ENCODE results near the gene EBP.
A peak's percentile ranks its signal among the peaks of the same experiment; 100 is the strongest.

The EBP gene

DNA sequence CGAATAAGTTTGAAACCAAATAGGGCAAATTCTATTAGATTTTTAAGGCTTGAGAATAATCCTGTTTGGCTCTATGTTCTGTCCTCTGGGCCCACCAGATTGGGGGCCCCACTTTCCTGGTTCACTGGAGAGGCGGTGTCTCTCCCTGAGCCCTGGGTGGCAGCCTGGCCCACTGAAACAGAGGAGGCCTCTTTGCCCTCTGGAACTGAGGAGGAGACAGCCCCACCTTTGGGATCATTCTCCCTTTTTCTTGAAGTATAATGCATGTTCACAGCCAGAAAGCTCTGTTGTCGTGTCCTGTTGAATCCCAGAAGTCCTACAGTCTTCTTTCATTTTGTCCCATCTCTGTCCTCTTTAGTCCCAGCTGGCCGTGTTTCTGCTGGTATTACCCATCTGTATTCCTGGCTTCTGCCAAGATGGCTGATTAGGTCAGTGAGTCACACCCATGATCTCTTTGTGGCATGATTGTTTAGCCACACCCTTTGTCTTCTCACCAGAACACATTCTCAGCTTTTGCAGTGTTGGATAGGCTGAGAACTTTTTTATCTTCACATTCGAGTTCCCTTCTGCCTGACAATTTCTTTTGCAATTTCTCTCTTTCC, 9.9 kb downstream of the EBP start:
- TF ChIP-seq, protein P1, sequence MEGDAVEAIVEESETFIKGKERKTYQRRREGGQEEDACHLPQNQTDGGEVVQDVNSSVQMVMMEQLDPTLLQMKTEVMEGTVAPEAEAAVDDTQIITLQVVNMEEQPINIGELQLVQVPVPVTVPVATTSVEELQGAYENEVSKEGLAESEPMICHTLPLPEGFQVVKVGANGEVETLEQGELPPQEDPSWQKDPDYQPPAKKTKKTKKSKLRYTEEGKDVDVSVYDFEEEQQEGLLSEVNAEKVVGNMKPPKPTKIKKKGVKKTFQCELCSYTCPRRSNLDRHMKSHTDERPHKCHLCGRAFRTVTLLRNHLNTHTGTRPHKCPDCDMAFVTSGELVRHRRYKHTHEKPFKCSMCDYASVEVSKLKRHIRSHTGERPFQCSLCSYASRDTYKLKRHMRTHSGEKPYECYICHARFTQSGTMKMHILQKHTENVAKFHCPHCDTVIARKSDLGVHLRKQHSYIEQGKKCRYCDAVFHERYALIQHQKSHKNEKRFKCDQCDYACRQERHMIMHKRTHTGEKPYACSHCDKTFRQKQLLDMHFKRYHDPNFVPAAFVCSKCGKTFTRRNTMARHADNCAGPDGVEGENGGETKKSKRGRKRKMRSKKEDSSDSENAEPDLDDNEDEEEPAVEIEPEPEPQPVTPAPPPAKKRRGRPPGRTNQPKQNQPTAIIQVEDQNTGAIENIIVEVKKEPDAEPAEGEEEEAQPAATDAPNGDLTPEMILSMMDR (IDR thresholded peaks at IDR 0.05; ENCODE audit: low read depth, low read length, missing control alignments) = no peak
- H3K4me3 ChIP-seq (ENCODE audit: low read depth, low read length) = no peak overlapping the region
- DNase-seq (ENCODE audit: low read depth) = no peak

DNA sequence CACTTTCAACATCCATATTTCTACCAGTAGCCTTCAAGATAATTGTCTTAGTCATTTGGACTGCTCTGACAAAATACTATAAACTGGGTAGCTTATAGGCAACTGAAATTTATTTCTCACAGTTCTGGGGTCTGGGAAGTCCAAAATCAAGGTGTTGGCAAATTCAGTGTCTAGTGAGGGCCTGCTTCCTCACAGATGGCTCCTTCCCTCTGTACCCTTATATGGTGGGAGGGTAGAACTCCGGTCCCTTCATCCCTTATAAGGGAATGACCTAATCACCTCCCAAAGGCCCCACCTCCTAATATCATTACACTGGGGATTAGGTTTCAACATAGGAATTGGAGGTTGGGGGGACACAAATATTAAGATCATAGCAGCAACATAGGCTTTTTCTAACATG, 10.6 kb downstream of the EBP start:
- DNase-seq (ENCODE audit: low read depth) = no peak
- TF ChIP-seq, protein P1 (IDR thresholded peaks at IDR 0.05; ENCODE audit: low read depth, low read length, missing control alignments) = no peak
- no peak overlapping the region for H3K4me3 ChIP-seq (ENCODE audit: low read depth, low read length)

- no peak for DNase-seq (ENCODE audit: low read depth)
- TF ChIP-seq, protein P1 (IDR thresholded peaks at IDR 0.05; ENCODE audit: low read depth, low read length, missing control alignments) = no peak
Observed at GRCh38 chrX:48533165-48533564, 11.6 kb downstream of the EBP start.

GRCh38 chrX:48538641-48539344, 17.2 kb downstream of the EBP start:
- no peak for DNase-seq (ENCODE audit: low read depth)
- no peak overlapping the region; the same call in 1 of the 2 replicates for H3K4me3 ChIP-seq (ENCODE audit: low read depth, low read length)
- TF ChIP-seq, protein P1 (IDR thresholded peaks at IDR 0.05; ENCODE audit: low read depth, low read length, missing control alignments) = no peak

More at GRCh38 chrX:48533165-48533564, 11.6 kb downstream of the EBP start:
- no peak overlapping the region for H3K4me3 ChIP-seq (ENCODE audit: low read depth, low read length)

GRCh38 chrX:48539345-48540027, 17.9 kb downstream of the EBP start, which contains the start of gene TBC1D25:
Gene TBC1D25, plus strand, starts transcription at chrX:48539714. Its CDS starts 84 bp downstream, at chrX:48539798.
- peak within 1 kb of the TSS; percentile 60 for H3K4me3 ChIP-seq (ENCODE audit: low read depth, low read length)
- TF ChIP-seq, protein P1 (IDR thresholded peaks at IDR 0.05; ENCODE audit: low read depth, low read length, missing control alignments) = peak; percentile 42
- DNase-seq (ENCODE audit: low read depth) = peak; percentile 93

GRCh38 chrX:48540028-48540375, 18.4 kb downstream of the EBP start:
- peak; percentile 26 for DNase-seq (ENCODE audit: low read depth)
- H3K4me3 ChIP-seq (ENCODE audit: low read depth, low read length) = peak overlapping the region; percentile 60
- TF ChIP-seq, protein P1 (IDR thresholded peaks at IDR 0.05; ENCODE audit: low read depth, low read length, missing control alignments) = no peak
